IPS DF 6.9 (cell line): ENCODE data around the gene AP2A2.

Experiments
- DNase-seq: peaks from one replicate; pipeline ENCODE4 v3.0.0-alpha.2; 2013; ENCODE audit warnings: low read depth, low spot score
- H3K27ac ChIP-seq: one replicate; pipeline ENCODE4 v1.5.1; 2013; ENCODE audit warnings: low read length, control low read depth
- H3K27me3 ChIP-seq: 2 replicates; pipeline ENCODE4 v1.6.1; 2013; ENCODE audit warnings: mild to moderate bottlenecking, low read length; ENCODE audit not compliant: control insufficient read depth, insufficient read depth
- H3K36me3 ChIP-seq: 2 replicates; pipeline ENCODE4 v1.6.1; 2013; ENCODE audit warnings: low read length; ENCODE audit not compliant: control insufficient read depth, insufficient read depth
- H3K4me1 ChIP-seq: 2 replicates; pipeline ENCODE4 v1.6.1; 2013; ENCODE audit warnings: low read length; ENCODE audit not compliant: control insufficient read depth, insufficient read depth
- H3K4me3 ChIP-seq: 2 replicates; pipeline ENCODE4 v1.5.1; 2013; ENCODE audit warnings: mild to moderate bottlenecking, low read length
- H3K9me3 ChIP-seq: 2 replicates; pipeline ENCODE4 v1.6.1; 2013; ENCODE audit warnings: low read length, inconsistent platforms; ENCODE audit not compliant: control insufficient read depth, insufficient read depth
- WGBS: extraction: QIAGEN DNeasy Blood & Tissue Kit; methylation state at CpG from one replicate; pipeline ENCODE4 v1.1.7; 2013; ENCODE audit warnings: mixed read lengths, missing lambda C conversion rate; ENCODE audit not compliant: insufficient read length, insufficient coverage; 5-methylcytosine and 5-hydroxymethylcytosine counted together

AP2A2 gene

GRCh38 chr11:889257-889656 is 36.4 kb upstream of the AP2A2 start:
- Histone ChIP-seq H3K27me3 (no peaks in the 10 kb centered on the region), H3K36me3 (peaks cover 13% of the 10 kb centered on the region; the same call in 1 of the 2 replicates), H3K4me1 (0 out of 2 replicates have a peak, but pooled peaks cover 1% of the 10 kb centered on the region), H3K9me3 (no peaks in the 10 kb centered on the region), H3K4me3 (no peak overlapping the region), H3K27ac (no peak overlapping the region)
- DNase-seq: no peak
- WGBS: no CpG with 5 or more reads among the region's 13 CpGs

DNA sequence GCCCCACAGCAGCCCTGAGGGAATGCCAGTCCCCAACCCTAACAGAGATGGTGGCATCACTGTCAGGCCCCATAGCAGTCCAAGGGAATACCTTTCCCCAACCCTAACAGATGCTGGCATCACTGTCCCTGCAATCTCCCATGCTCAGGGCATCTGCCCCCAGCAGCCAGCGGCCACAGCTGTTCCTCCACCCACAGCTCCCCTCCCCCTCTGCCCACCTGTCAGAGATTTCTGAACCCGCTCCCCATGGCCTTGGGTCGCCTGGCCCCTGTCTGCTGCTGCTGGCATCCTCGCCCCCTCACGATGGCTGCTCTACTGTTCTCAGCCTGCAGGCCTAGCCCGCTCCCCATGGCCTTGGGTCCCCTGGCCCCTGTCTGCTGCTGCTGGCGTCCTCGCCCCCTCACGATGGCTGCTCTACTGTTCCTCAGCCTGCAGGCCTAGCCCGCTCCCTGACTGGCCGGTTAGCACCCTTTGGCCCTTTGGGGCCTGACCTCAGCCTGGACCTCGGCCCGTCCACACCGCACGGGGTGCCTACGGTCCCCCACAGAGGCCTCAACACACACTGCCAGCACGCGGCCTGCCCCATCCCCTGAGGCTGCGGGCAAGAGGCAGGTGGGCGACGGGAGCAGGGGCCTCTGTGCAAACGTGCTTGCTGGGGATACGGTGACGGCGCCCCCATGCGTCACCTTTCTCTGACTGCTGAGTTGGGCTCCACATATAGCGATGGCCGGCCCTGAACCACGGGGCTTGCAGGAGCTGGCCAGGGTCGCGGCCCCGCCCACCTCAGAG is 35.8 kb upstream of the AP2A2 start:
- Histone ChIP-seq H3K9me3 (no peaks in the 10 kb centered on the region), H3K27ac (no peak overlapping the region), H3K4me1 (0 out of 2 replicates have a peak, but pooled peaks cover 1% of the 10 kb centered on the region), H3K36me3 (peaks cover 13% of the 10 kb centered on the region; the same call in 1 of the 2 replicates), H3K4me3 (no peak overlapping the region), H3K27me3 (no peaks in the 10 kb centered on the region)
- DNase-seq: no peak
- whole genome bisulfite sequencing: no CpG with 5 or more reads among the region's 32 CpGs

DNA sequence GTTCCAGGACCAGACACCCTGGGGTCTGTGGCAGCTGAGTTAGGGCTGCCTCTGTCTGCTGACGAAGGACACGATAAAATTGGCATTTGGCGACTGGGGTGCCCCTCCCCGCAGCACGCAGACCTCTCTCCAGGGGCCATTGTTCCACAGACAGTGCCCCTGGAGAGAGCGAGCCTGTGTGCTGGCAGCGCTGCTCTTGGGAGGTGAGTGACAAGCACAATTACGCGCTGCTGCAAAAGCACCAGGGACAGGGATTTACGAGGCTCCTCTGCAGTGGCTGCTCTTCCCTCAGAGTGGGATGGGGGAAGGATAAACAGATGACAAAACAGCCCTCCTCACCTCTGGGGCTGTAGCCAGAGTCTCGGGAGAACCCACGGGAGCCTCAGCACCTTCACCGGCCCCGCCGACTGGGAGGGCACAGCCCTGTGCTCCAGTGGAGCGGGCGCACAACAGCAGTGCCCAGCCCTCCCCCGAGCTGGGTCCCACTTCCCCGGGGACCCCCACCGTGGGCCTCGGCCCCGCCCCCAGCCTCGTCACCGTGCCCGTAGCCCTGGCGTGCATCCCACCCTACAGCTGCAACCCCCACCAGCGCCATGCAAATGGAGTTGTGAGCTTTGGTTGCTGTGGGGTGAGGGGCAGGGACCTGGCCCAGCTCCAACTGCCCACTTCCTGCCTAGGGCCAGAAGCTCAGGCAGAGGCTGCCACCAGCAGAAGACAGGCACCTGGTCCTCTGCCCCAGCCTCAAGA is 34.7 kb upstream of the AP2A2 start:
- Histone ChIP-seq H3K4me1 (0 out of 2 replicates have a peak, but pooled peaks cover 1% of the 10 kb centered on the region), H3K27ac (no peak overlapping the region), H3K27me3 (no peaks in the 10 kb centered on the region), H3K36me3 (peaks cover 13% of the 10 kb centered on the region; the same call in 1 of the 2 replicates), H3K4me3 (no peak overlapping the region), H3K9me3 (no peaks in the 10 kb centered on the region)
- no peak for DNase-seq
- WGBS: no CpG with 5 or more reads among the region's 27 CpGs

GRCh38 chr11:893008-893654 is 32.5 kb upstream of the AP2A2 start:
- Histone ChIP-seq H3K4me3 (no peak overlapping the region), H3K27me3 (no peaks in the 10 kb centered on the region), H3K27ac (no peak overlapping the region), H3K36me3 (peaks cover 14% of the 10 kb centered on the region), H3K9me3 (no peaks in the 10 kb centered on the region), H3K4me1 (0 out of 2 replicates have a peak, but pooled peaks cover 1% of the 10 kb centered on the region)
- no CpG with 5 or more reads among the region's 13 CpGs for WGBS
- no peak for DNase-seq

GRCh38 chr11:894575-895201 is 31.0 kb upstream of the AP2A2 start:
- WGBS: no CpG with 5 or more reads among the region's 12 CpGs
- no peaks in the 10 kb centered on the region for H3K9me3 ChIP-seq

GRCh38 chr11:895331-896110 is 30.1 kb upstream of the AP2A2 start:
- Histone ChIP-seq H3K27me3 (no peaks in the 10 kb centered on the region), H3K27ac (no peak overlapping the region), H3K36me3 (peaks cover 23% of the 10 kb centered on the region), H3K4me1 (0 out of 2 replicates have a peak, but pooled peaks cover 1% of the 10 kb centered on the region), H3K9me3 (no peaks in the 10 kb centered on the region), H3K4me3 (no peak overlapping the region)
- WGBS: no CpG with 5 or more reads among the region's 26 CpGs
- DNase-seq: no peak

More at GRCh38 chr11:894575-895201, 31.0 kb upstream of the AP2A2 start:
- DNase-seq: no peak
- Histone ChIP-seq H3K4me3 (no peak overlapping the region), H3K27me3 (no peaks in the 10 kb centered on the region), H3K36me3 (peaks cover 14% of the 10 kb centered on the region), H3K4me1 (0 out of 2 replicates have a peak, but pooled peaks cover 1% of the 10 kb centered on the region), H3K27ac (no peak overlapping the region)

GRCh38 chr11:897253-898142 is 28.2 kb upstream of the AP2A2 start:
- H3K4me1 ChIP-seq: 0 out of 2 replicates have a peak, but pooled peaks cover 1% of the 10 kb centered on the region
- no peak overlapping the region for H3K27ac ChIP-seq
- no peaks in the 10 kb centered on the region for H3K27me3 ChIP-seq
- no peak for DNase-seq
- no peaks in the 10 kb centered on the region for H3K9me3 ChIP-seq
- no peak overlapping the region for H3K4me3 ChIP-seq
- H3K36me3 ChIP-seq: peaks cover 42% of the 10 kb centered on the region
- no CpG with 5 or more reads among the region's 17 CpGs for WGBS

- H3K4me1 ChIP-seq: 0 out of 2 replicates have a peak, but pooled peaks cover 1% of the 10 kb centered on the region
- peaks cover 48% of the 10 kb centered on the region for H3K36me3 ChIP-seq
- no peak for DNase-seq
Observed at GRCh38 chr11:898143-898511, 27.5 kb upstream of the AP2A2 start.

More at GRCh38 chr11:898143-898511, 27.5 kb upstream of the AP2A2 start:
- Histone ChIP-seq H3K27me3 (no peaks in the 10 kb centered on the region), H3K9me3 (no peaks in the 10 kb centered on the region), H3K4me3 (no peak overlapping the region), H3K27ac (no peak overlapping the region)
- WGBS: no CpG with 5 or more reads among the region's 10 CpGs
